C4-2B (cell line): ENCODE results near the gene NEGR1.

Experiments
- H3K27ac ChIP-seq: fragments of 450-650 bp; 2 replicates; pipeline ENCODE4 v1.5.1; 2017
- CTCF ChIP-seq: fragments of 450-650 bp; conservative IDR thresholded peaks from 2 replicates; pipeline ENCODE4 v1.5.1; 2017; ENCODE audit warnings: mild to moderate bottlenecking
- ZFX ChIP-seq: fragments of 450-650 bp; IDR thresholded peaks from 2 replicates; pipeline ENCODE4 v1.6.1; 2017

NEGR1 gene

GRCh38 chr1:72119491-72119890, 162.8 kb downstream of the NEGR1 start:
- TF ChIP-seq CTCF (no peak), ZFX (no peak)
- no peak overlapping the region for H3K27ac ChIP-seq

DNA sequence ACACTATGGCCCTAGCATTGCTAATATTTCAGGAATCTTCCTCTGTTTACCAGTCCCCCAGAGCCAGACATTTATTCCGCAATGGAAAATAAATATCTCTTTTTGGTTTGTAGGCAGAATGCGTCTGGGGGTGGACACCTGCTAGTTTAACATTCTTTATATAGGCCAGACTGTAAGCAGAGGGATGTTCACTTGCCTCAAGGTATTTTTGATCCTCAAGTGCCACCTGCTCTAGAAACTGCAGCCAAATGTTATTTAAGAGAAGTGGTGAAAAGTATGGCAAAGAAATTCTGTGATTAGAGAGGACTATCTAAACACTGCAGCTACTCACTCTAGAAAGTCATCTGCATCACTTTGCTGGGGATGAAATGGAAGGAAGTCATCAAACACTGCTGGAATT, 164.7 kb downstream of the NEGR1 start:
- H3K27ac ChIP-seq: no peak overlapping the region
- no peak for TF ChIP-seq CTCF
- no peak for TF ChIP-seq ZFX

GRCh38 chr1:72115290-72115689, 167.0 kb downstream of the NEGR1 start:
- TF ChIP-seq CTCF (no peak), ZFX (no peak)
- H3K27ac ChIP-seq: no peak overlapping the region

GRCh38 chr1:72111662-72112061, 170.7 kb downstream of the NEGR1 start:
- no peak overlapping the region for H3K27ac ChIP-seq

DNA sequence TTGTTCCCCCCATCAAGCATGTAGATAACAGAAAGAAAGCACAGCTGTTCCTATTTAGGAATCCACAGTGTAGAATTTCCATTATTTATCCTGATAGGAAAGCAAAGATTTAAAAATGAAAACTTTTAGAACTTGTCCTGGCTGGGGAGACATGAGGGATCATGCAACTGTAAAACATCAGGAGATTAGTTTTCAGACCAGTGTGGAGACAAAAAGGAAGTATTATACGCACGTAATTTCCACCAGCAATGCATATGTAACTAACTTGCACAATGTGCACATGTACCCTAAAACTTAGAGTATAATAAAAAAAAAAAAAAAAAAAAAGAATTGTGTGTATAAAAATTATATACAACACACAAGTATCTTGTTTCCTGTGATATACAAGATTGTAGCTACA, 172.4 kb downstream of the NEGR1 start:
- TF ChIP-seq CTCF: no peak
- no peak for TF ChIP-seq ZFX
- H3K27ac ChIP-seq: no peak overlapping the region

More at GRCh38 chr1:72111662-72112061, 170.7 kb downstream of the NEGR1 start:
- TF ChIP-seq ZFX (no peak), CTCF (no peak)

- TF ChIP-seq CTCF (no peak), ZFX (no peak)
Measured at GRCh38 chr1:72105201-72105600, 177.1 kb downstream of the NEGR1 start.

GRCh38 chr1:72101840-72102632, 180.3 kb downstream of the NEGR1 start:
- TF ChIP-seq CTCF (no peak), ZFX (no peak)

More at GRCh38 chr1:72105201-72105600, 177.1 kb downstream of the NEGR1 start:
- H3K27ac ChIP-seq: no peak overlapping the region

More at GRCh38 chr1:72101840-72102632, 180.3 kb downstream of the NEGR1 start:
- H3K27ac ChIP-seq: no peak overlapping the region
